ENCODE data around the gene MYBPC3. TPM values are rescaled to one million over a fixed set of nuclear protein-coding genes. Genes with fewer than 3 reads are reported as not detected.

The MYBPC3 gene
- total and polyA plus RNA-seq, 2 experiments from 2014 or later = not detected

- no peak overlapping the region for H3K4me2 ChIP-seq
- H3K79me2 ChIP-seq (replicated peaks; ENCODE audit: insufficient read depth) = no peaks in the 10 kb centered on the region
- ATAC-seq (no peak), DNase-seq (ENCODE audit: low spot score) (no peak)
- no peak overlapping the region for H3K27ac Mint-ChIP-seq
- H3K4me3 Mint-ChIP-seq = no peak overlapping the region
- H3K9me2 ChIP-seq (ENCODE audit: insufficient read depth) = 0 out of 2 replicates have a peak, but pooled peaks cover 2% of the 10 kb centered on the region
- H3F3A ChIP-seq (replicated peaks; ENCODE audit: low read depth) = no peaks in the 10 kb centered on the region
- H3K36me3 ChIP-seq (ENCODE audit: insufficient read depth) = no peaks in the 10 kb centered on the region
- H3K27me3 ChIP-seq (ENCODE audit: insufficient read depth) = no peaks in the 10 kb centered on the region
- no peaks in the 10 kb centered on the region for H3K36me3 Mint-ChIP-seq (ENCODE audit: low read depth)
- H3K4me1 ChIP-seq (ENCODE audit: insufficient read depth) = no peaks in the 10 kb centered on the region; the same call in 1 of the 2 replicates
- no peaks in the 10 kb centered on the region; the same call in 2 of the 3 replicates for H3K9me3 Mint-ChIP-seq
- no peak overlapping the region for H3K4me3 ChIP-seq
- no peak overlapping the region for H3K27ac ChIP-seq (ENCODE audit: low read depth)
- H3K4me1 Mint-ChIP-seq = peaks cover 3% of the 10 kb centered on the region; the same call in 2 of the 3 replicates
- peaks cover 2% of the 10 kb centered on the region for H3K27me3 Mint-ChIP-seq (ENCODE audit: insufficient read depth, low read depth, poor library complexity)
- H4K20me1 ChIP-seq (replicated peaks; ENCODE audit: insufficient read depth) = no peaks in the 10 kb centered on the region
- no peak for TF ChIP-seq POLR2AphosphoS5 (IDR thresholded peaks at IDR 0.05; ENCODE audit: low read depth)
- no peak for TF ChIP-seq CREB1 (CRISPR knock-in tag; IDR thresholded peaks at IDR 0.05; ENCODE audit: low read depth)
- TF ChIP-seq, protein P1, sequence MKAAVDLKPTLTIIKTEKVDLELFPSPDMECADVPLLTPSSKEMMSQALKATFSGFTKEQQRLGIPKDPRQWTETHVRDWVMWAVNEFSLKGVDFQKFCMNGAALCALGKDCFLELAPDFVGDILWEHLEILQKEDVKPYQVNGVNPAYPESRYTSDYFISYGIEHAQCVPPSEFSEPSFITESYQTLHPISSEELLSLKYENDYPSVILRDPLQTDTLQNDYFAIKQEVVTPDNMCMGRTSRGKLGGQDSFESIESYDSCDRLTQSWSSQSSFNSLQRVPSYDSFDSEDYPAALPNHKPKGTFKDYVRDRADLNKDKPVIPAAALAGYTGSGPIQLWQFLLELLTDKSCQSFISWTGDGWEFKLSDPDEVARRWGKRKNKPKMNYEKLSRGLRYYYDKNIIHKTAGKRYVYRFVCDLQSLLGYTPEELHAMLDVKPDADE (IDR thresholded peaks at IDR 0.05) = no peak
- no peak for TF ChIP-seq EZH2phosphoT487 (IDR thresholded peaks at IDR 0.05; ENCODE audit: unreplicated experiment)
- TF ChIP-seq ZNF331 (CRISPR knock-in tag; IDR thresholded peaks at IDR 0.05; ENCODE audit: low read depth) = no peak
- no peak for TF ChIP-seq CTCF (conservative IDR thresholded peaks at IDR 0.05; ENCODE audit: low read depth in 2 of 2)
- TF ChIP-seq NANOG (IDR thresholded peaks at IDR 0.05; ENCODE audit: borderline replicate concordance) = no peak
- no peak for TF ChIP-seq STAT1 (IDR thresholded peaks at IDR 0.05; ENCODE audit: unreplicated experiment)
- no peak for TF ChIP-seq ZNF114 (CRISPR knock-in tag; IDR thresholded peaks at IDR 0.05)
- TF ChIP-seq, protein P2, sequence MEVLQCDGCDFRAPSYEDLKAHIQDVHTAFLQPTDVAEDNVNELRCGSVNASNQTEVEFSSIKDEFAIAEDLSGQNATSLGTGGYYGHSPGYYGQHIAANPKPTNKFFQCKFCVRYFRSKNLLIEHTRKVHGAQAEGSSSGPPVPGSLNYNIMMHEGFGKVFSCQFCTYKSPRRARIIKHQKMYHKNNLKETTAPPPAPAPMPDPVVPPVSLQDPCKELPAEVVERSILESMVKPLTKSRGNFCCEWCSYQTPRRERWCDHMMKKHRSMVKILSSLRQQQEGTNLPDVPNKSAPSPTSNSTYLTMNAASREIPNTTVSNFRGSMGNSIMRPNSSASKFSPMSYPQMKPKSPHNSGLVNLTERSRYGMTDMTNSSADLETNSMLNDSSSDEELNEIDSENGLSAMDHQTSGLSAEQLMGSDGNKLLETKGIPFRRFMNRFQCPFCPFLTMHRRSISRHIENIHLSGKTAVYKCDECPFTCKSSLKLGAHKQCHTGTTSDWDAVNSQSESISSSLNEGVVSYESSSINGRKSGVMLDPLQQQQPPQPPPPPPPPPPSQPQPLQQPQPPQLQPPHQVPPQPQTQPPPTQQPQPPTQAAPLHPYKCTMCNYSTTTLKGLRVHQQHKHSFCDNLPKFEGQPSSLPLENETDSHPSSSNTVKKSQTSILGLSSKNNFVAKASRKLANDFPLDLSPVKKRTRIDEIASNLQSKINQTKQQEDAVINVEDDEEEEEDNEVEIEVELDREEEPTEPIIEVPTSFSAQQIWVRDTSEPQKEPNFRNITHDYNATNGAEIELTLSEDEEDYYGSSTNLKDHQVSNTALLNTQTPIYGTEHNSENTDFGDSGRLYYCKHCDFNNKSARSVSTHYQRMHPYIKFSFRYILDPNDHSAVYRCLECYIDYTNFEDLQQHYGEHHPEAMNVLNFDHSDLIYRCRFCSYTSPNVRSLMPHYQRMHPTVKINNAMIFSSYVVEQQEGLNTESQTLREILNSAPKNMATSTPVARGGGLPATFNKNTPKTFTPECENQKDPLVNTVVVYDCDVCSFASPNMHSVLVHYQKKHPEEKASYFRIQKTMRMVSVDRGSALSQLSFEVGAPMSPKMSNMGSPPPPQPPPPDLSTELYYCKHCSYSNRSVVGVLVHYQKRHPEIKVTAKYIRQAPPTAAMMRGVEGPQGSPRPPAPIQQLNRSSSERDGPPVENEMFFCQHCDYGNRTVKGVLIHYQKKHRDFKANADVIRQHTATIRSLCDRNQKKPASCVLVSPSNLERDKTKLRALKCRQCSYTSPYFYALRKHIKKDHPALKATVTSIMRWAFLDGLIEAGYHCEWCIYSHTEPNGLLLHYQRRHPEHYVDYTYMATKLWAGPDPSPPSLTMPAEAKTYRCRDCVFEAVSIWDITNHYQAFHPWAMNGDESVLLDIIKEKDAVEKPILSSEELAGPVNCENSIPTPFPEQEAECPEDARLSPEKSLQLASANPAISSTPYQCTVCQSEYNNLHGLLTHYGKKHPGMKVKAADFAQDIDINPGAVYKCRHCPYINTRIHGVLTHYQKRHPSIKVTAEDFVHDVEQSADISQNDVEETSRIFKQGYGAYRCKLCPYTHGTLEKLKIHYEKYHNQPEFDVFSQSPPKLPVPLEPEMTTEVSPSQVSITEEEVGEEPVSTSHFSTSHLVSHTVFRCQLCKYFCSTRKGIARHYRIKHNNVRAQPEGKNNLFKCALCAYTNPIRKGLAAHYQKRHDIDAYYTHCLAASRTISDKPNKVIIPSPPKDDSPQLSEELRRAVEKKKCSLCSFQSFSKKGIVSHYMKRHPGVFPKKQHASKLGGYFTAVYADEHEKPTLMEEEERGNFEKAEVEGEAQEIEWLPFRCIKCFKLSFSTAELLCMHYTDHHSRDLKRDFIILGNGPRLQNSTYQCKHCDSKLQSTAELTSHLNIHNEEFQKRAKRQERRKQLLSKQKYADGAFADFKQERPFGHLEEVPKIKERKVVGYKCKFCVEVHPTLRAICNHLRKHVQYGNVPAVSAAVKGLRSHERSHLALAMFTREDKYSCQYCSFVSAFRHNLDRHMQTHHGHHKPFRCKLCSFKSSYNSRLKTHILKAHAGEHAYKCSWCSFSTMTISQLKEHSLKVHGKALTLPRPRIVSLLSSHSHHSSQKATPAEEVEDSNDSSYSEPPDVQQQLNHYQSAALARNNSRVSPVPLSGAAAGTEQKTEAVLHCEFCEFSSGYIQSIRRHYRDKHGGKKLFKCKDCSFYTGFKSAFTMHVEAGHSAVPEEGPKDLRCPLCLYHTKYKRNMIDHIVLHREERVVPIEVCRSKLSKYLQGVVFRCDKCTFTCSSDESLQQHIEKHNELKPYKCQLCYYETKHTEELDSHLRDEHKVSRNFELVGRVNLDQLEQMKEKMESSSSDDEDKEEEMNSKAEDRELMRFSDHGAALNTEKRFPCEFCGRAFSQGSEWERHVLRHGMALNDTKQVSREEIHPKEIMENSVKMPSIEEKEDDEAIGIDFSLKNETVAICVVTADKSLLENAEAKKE (CRISPR knock-in tag; IDR thresholded peaks at IDR 0.05) = no peak
- TF ChIP-seq REST (IDR thresholded peaks at IDR 0.05; ENCODE audit: unreplicated experiment) = no peak
- no peak for TF ChIP-seq EZH2 (IDR thresholded peaks at IDR 0.05; ENCODE audit: low read depth, unreplicated experiment)
- no peak overlapping the region for H2AFZ ChIP-seq
Measured at GRCh38 chr11:47375020-47375419, 22.5 kb upstream of the MYBPC3 start.

Measured in GM23338 (cell line).